ENCODE results near the gene TMIE.
A peak's percentile ranks its signal among the peaks of the same experiment; 100 is the strongest.
"Not testable (repeated sequence)": the region's sequence is repeated elsewhere in the genome, so short reads cannot be mapped to it uniquely, and the experiment has no call there.

Gene TMIE

DNA sequence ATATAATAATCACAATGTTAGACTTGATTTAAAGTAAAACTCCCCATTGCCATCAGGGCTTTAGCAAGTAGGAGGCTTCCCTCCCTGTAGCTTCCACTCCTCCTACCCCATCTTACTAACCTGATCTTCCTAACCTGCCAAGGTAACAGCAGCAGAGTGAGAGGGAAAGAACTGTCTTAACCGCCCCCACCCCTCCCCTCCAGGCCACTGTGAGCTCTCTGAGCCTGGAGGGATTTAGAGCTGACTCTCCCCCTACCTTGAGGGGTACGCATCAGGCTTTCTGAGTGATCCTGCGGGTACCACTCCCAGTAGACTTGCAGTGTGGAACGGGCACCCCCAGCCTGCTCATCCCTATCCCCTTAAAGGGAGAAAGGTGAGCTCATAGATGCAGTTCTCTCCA is 27.8 kb downstream of the TMIE start:
- DNase-seq: no peak

DNA sequence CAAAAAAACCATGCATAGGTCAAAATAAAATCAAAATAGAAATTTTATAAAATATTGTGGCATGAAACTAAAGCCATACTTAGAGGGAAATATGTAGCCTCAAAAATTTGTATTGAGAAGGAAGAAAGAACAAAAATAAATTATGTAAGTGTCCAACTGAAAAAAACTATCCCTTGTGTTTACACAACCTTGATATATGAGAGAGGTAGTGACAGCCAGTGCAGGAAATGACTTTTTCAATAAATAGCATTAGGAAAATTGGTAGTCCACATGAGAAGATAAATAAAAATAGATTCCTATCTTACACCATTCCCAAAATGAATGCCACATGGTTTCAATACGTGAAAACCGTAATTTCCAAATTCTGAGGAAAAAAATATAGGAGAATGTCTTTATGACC is 29.6 kb downstream of the TMIE start:
- no peak for DNase-seq

GRCh38 chr3:46731795-46732194 is 30.6 kb downstream of the TMIE start:
- no peak for DNase-seq

- DNase-seq: no peak
Observed at GRCh38 chr3:46733026-46733800, 32.0 kb downstream of the TMIE start.

- no peak for DNase-seq
Observed at GRCh38 chr3:46734773-46735172, 33.6 kb downstream of the TMIE start.

- DNase-seq: no peak
Observed at GRCh38 chr3:46736006-46736872, 35.0 kb downstream of the TMIE start.

DNA sequence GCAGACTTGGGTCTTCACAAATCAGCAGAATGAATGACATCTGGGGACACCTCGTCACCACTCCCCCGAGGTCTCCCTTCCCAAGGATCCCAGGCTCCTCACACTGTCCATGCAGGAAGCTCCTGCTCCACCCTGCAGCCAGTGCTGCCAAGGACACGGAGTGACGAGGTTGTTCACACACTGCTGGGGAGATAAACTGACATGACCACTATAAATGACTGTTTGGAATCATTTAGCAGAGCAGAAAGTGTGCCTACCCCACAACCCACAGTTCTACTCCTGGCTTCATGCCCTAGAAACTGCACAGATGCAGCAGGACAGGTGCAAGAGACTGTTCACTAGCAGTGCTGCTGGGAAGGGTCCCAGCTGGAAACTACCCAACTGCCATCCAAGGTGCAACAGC is 36.1 kb downstream of the TMIE start:
- no peak for DNase-seq

DNA sequence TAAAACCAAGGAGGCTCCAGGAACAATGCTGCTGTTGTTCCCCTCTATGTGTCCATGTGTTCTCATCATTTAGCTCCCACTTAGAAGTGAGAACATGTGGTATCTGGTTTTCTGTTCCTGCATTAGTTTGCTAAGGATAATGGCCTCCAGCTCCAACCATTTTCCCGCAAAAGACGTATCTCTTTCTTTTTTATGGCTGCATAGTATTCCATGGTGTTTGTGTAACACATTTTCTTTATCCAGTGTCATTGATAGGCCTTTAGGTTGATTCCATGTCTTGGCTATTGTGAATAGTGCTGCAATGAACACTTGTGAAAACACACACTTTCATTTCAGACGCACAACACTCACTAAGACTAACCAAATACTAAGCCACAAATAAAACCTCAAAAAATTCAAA is 38.4 kb downstream of the TMIE start:
- DNase-seq: not testable (repeated sequence)

GRCh38 chr3:46742992-46743585 is 41.9 kb downstream of the TMIE start:
- no peak for DNase-seq

- no peak for DNase-seq
Observed at GRCh38 chr3:46746711-46747110, 45.5 kb downstream of the TMIE start.

DNA sequence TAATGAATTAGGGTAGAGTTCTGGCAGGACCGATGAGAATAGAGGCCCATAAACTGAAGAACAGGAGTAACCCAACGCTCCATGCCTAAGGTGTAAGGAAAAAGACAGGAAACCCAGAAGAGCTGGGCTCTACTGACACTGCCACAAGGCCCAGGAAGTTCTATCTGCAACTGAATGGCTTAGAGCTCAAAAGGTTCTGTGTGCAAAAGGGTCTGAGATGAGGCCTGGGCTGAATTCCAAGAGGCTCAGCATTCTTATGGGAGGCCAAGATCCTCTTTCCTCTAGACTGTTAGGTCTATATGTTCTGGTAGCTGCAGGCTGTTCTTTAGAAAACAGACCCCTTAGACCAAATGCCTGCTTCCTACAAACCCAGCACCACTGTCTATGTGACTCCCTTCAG is 47.0 kb downstream of the TMIE start:
- DNase-seq: no peak

GRCh38 chr3:46749129-46749528 is 47.9 kb downstream of the TMIE start:
- DNase-seq: no peak

- no peak for DNase-seq
Observed at GRCh38 chr3:46750555-46751038, 49.4 kb downstream of the TMIE start.

DNA sequence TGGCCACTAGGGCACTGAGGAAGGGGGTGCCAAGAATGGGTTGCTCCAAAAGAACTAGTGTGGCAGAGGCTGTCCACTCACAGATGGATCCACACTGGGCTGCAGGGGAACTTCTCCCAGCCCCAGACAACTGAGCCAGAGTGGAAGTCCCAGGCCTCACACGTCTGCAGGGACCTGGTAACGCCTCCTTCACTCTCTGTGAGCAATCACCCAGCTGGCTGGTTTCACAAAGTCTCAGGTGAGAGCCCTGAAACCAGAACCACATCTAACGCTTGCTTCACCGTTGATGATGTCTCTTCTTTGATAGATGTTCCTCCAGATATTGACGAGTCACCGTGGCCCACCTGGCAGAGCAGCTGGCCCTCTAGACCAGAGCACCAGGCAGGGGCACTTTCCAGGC is 51.9 kb downstream of the TMIE start:
- DNase-seq: peak; percentile 28

GRCh38 chr3:46755646-46756045 is 54.5 kb downstream of the TMIE start:
- DNase-seq: no peak

GRCh38 chr3:46756642-46757041 is 55.5 kb downstream of the TMIE start:
- no peak for DNase-seq

- DNase-seq: no peak
Observed at GRCh38 chr3:46759239-46760167, 58.3 kb downstream of the TMIE start.

Data from stimulated activated CD4-positive, alpha-beta T cell treated with anti-CD3 and anti-CD28 coated beads, Interleukin-1b, Interleukin-23, amount 100 ng/mL, for 48 hours (primary cell).